GM12878 (cell line): Measurements from ENCODE around the gene NUDT17. TPM values are rescaled to one million over a fixed set of nuclear protein-coding genes. Genes with fewer than 3 reads are reported as not detected.

Experiments used
- ATAC-seq: fragments of 200-7000 bp; cut with Tn5 transposase; 3 replicates; pipeline ENCODE4 v1.9.1; 2020; ENCODE audit warnings: mild to moderate bottlenecking, moderate library complexity
- BruUV-seq: library from RNA; stranded (reverse); fragments of 400-500 nt; replicated peaks from 2 replicates; lab custom pipeline; 2021; lab: Mats Ljungman, UMichigan
- CTCF ChIA-PET: fragments of 300-600 bp; sonication (Branson Sonifier 250); formaldehyde crosslinking; extraction: SDS; loops from one replicate; lab custom pipeline; 2021; ENCODE audit warnings: inconsistent platforms; lab: Yijun Ruan, JAX
- POLR2A ChIA-PET: fragments of 350-600 bp; formaldehyde crosslinking; extraction: SDS; loops from one replicate; lab custom pipeline; 2021; ENCODE audit warnings: inconsistent platforms; lab: Charles Lee
- RAD21 ChIA-PET: fragments of 300-600 bp; sonication (Branson Sonifier 250); formaldehyde crosslinking; loops from one replicate; lab custom pipeline; 2023; ENCODE audit warnings: antibody characterized with exemption; ENCODE audit not compliant: unreplicated experiment; lab: Charles Lee
- SMC1A ChIA-PET: fragments of 300-600 bp; sonication (Branson Sonifier 250); formaldehyde crosslinking; loops from one replicate; lab custom pipeline; 2023; ENCODE audit not compliant: unreplicated experiment, uncharacterized antibody; lab: Charles Lee
- DNase-seq: peaks from one replicate; pipeline ENCODE4 v3.0.0-alpha.2; 2011; ENCODE audit warnings: low read depth, low spot score
- FAIRE-seq: peaks from 3 replicates; lab custom pipeline; 2011; peaks lifted over from hg19 to GRCh38; lab: Jason Lieb, UNC
- H2AFZ ChIP-seq: 2 replicates; pipeline ENCODE4 v1.6.0; 2011; ENCODE audit warnings: low read depth, low read length, control low read depth; ENCODE audit not compliant: control insufficient read depth
- H3K27ac ChIP-seq: 2 replicates; pipeline ENCODE4 v1.5.1; 2011; ENCODE audit warnings: control low read depth; ENCODE audit not compliant: control insufficient read depth, insufficient read depth
- H3K27me3 ChIP-seq, 2 experiments: replicated peaks in 1 of 2; 2 replicates each; pipeline versions ENCODE4 v1.6.0 to v1.6.1; 2011; ENCODE audit warnings: low read length in 1 of 2; ENCODE audit not compliant: control insufficient read depth in 2 of 2, insufficient read depth in 2 of 2
- H3K36me3 ChIP-seq, 2 experiments: 2 replicates each; pipeline ENCODE4 v1.5.1; 2011; ENCODE audit warnings: low read length in 1 of 2; ENCODE audit not compliant: control insufficient read depth in 2 of 2, insufficient read depth in 2 of 2
- H3K4me1 ChIP-seq: 2 replicates; pipeline ENCODE4 v1.6.1; 2011; ENCODE audit warnings: mild to moderate bottlenecking, low read length, moderate library complexity, mixed read lengths; ENCODE audit not compliant: control insufficient read depth, insufficient read depth
- H3K4me2 ChIP-seq: 2 replicates; pipeline ENCODE4 v1.6.0; 2011; ENCODE audit warnings: control low read depth; ENCODE audit not compliant: control insufficient read depth, insufficient read depth
- H3K4me3 ChIP-seq: fragments of 200-600 bp; sonication (generic); 2 replicates; pipeline ENCODE4 v1.5.1; 2016
- H3K79me2 ChIP-seq: 2 replicates; pipeline ENCODE4 v1.6.0; 2011; ENCODE audit warnings: low read length; ENCODE audit not compliant: control insufficient read depth, insufficient read depth
- H3K9ac ChIP-seq: 2 replicates; pipeline ENCODE4 v1.8.0; 2011; ENCODE audit warnings: low read length, control low read depth, mixed read lengths; ENCODE audit not compliant: control insufficient read depth, insufficient read depth
- H3K9me3 ChIP-seq: replicated peaks from 3 replicates; pipeline ENCODE4 v1.5.1; 2011; ENCODE audit warnings: mild to moderate bottlenecking, low read length; ENCODE audit not compliant: control insufficient read depth, insufficient read depth
- H4K20me1 ChIP-seq: 2 replicates; pipeline ENCODE4 v1.6.0; 2011; ENCODE audit not compliant: control insufficient read depth, insufficient read depth
- ATF2 ChIP-seq: IDR thresholded peaks from 2 replicates; pipeline ENCODE4 v1.6.1; 2012; ENCODE audit warnings: low read length, inconsistent platforms
- IKZF2 ChIP-seq, 2 experiments: fragments of 450-650 bp; IDR thresholded peaks; 2 replicates each; pipeline ENCODE4 v1.6.1; 2017; ENCODE audit warnings: mild to moderate bottlenecking in 2 of 2, moderate library complexity in 2 of 2
- POLR2AphosphoS2 ChIP-seq: IDR thresholded peaks from 2 replicates; pipeline ENCODE4 v1.6.1; 2011; ENCODE audit warnings: low read depth, mild to moderate bottlenecking, low read length, improper control_type of control experiment, moderate library complexity
- WGBS: methylation state at CpG from one replicate; pipeline ENCODE4 v1.1.6; 2016; ENCODE audit warnings: low lambda C conversion rate; ENCODE audit not compliant: insufficient replicate concordance, insufficient coverage; ENCODE audit errors: missing lambda C conversion rate; 5-methylcytosine and 5-hydroxymethylcytosine counted together
- in situ Hi-C: fragments of 300-500 bp; cut with MboI; formaldehyde crosslinking; loops from 9 replicates; pipeline ENCODE4 v1.14.3; 2018; ENCODE audit warnings: mixed read lengths
- intact Hi-C: fragments of 100-400 bp; cut with micrococcal nuclease; formaldehyde crosslinking; loops from one replicate; pipeline ENCODE4 v1.14.2; 2022; ENCODE audit not compliant: unreplicated experiment
- polyA plus RNA-seq, 11 experiments: library from polyadenylated mRNA; depleted of rRNA in 4 of 11; unstranded in 6 of 11; stranded (reverse) in 5 of 11; fragments of >200 nt; fragmentation: Nextera tagmentation in 4 of 11; fragmentation: Illumina TruSeq in 1 of 11; extraction: Ambion mirVana in 4 of 11; extraction: Trizol in 1 of 11; gene quantifications; 1 replicate in 1 of 11; 2 replicates in 10 of 11; pipeline versions ENCODE4 v1.2.1 to v1.2.3, GENCODE V29; 2011 to 2016; ENCODE audit warnings: inconsistent platforms in 2 of 11, missing spikeins in 2 of 11, low read depth in 1 of 11
- total RNA-seq, 4 experiments: library from RNA; depleted of rRNA in 3 of 4; stranded (reverse); fragments of >200 nt in 3 of 4; fragmentation: Illumina TruSeq in 1 of 4; extraction: Trizol in 1 of 4; gene quantifications; 2 replicates each; pipeline versions ENCODE4 v1.2.1 to v1.2.3, GENCODE V29; 2013 to 2021

NUDT17 gene
- total and polyA plus RNA-seq, 10 of the 15 experiments (the other 5 are each of a cell fraction or from before 2014, with no cell fraction given) = 1.2 to 4.7 (median 4.0) TPM

- RAD21 ChIA-PET = interaction anchor here (1.3 kb wide), 1 partner anchor 141 kb away, joined by 3 read pairs; no protein-coding TSS in a partner anchor
- in situ Hi-C loops = no loop called here
- DNase-seq (no peak), FAIRE-seq (peak; percentile 82), ATAC-seq (no peak)
- H3K9me3 ChIP-seq = no peaks in the 10 kb centered on the region
- no peak overlapping the region for H2AFZ ChIP-seq
- no peak overlapping the region for H3K9ac ChIP-seq
- no peak for TF ChIP-seq ATF2
- no peak for TF ChIP-seq POLR2AphosphoS2
- TF ChIP-seq IKZF2 (IDR thresholded peaks at IDR 0.05) = no peak
- intact Hi-C loops = no loop called here
- H3K4me3 ChIP-seq = no peak overlapping the region
- H3K4me2 ChIP-seq = no peak overlapping the region
- no peaks in the 10 kb centered on the region for H4K20me1 ChIP-seq
- no peaks in the 10 kb centered on the region for H3K36me3 ChIP-seq
- POLR2A ChIA-PET = interaction anchor here (2.2 kb wide), 1 partner anchor 9 kb away, joined by 11 read pairs; the partner anchor contains the start of gene PIAS3
- 0 out of 2 replicates have a peak, but pooled peaks cover 3% of the 10 kb centered on the region for H3K4me1 ChIP-seq
- CTCF ChIA-PET = interaction anchor here (0.7 to 1.2 kb wide), 3 partner anchors 23 to 109 kb away, joined by 3 read pairs; partner anchors contain the start of gene NUDT17
- 51% methylated on average over 4 of the region's 4 CpGs for WGBS
- no peak overlapping the region for H3K27ac ChIP-seq
- no peaks in the 10 kb centered on the region for H3K79me2 ChIP-seq
- H3K27me3 ChIP-seq = peaks cover 3 to 5% of the 10 kb centered on the region in 2 experiments
- BruUV-seq = no TSS peak
- SMC1A ChIA-PET = interaction anchor here (0.9 to 1.2 kb wide), 3 partner anchors 9 to 32 kb away, joined by 3 to 7 read pairs (median 4); no protein-coding TSS in a partner anchor
These were observed 22.8 kb downstream of the NUDT17 start for GRCh38 chr1:145868232-145868631.
